Hippocampal formation (tissue), 2 donors: ENCODE data around the gene HLA-DMB.
"Not testable (repeated sequence)": the region's sequence is repeated elsewhere in the genome, so short reads cannot be mapped to it uniquely, and the experiment has no call there.

Experiments used
- DNase-seq, 2 donors: peaks; one replicate each; lab custom pipeline; 2025; lab: John Stamatoyannopoulos, UW

The HLA-DMB gene

GRCh38 chr6:32950010-32950409 lies 9.2 kb upstream of the HLA-DMB start:
- DNase-seq: no peak

- DNase-seq: no peak
Measured at GRCh38 chr6:32949113-32949512, 8.3 kb upstream of the HLA-DMB start.

GRCh38 chr6:32947552-32948465 lies 7.0 kb upstream of the HLA-DMB start:
- no peak for DNase-seq

GRCh38 chr6:32946893-32947292 lies 6.1 kb upstream of the HLA-DMB start:
- DNase-seq: no peak

GRCh38 chr6:32945953-32946352 lies 5.1 kb upstream of the HLA-DMB start:
- no peak for DNase-seq

GRCh38 chr6:32945108-32945760 lies 4.4 kb upstream of the HLA-DMB start:
- no peak for DNase-seq

GRCh38 chr6:32943864-32944649 lies 3.2 kb upstream of the HLA-DMB start:
- no peak for DNase-seq

GRCh38 chr6:32942555-32943123 lies 1.8 kb upstream of the HLA-DMB start:
- not testable (repeated sequence) for DNase-seq

- DNase-seq: no peak
Measured at GRCh38 chr6:32941214-32941768, 463 bp upstream of the HLA-DMB start.

- DNase-seq: no peak
Measured at GRCh38 chr6:32938494-32938893, 2.3 kb downstream of the HLA-DMB start.

- DNase-seq: peak; percentile 26 to 30
Measured at GRCh38 chr6:32937230-32937633, 3.6 kb downstream of the HLA-DMB start.

GRCh38 chr6:32936239-32937152 lies 4.3 kb downstream of the HLA-DMB start:
- DNase-seq: no peak

- DNase-seq: no peak
Measured at GRCh38 chr6:32935551-32936238, 5.1 kb downstream of the HLA-DMB start.

- DNase-seq: peak; percentile 47 to 59
Measured at GRCh38 chr6:32933661-32934085, 7.2 kb downstream of the HLA-DMB start.

- DNase-seq: no peak
Measured at GRCh38 chr6:32932132-32932868, 8.5 kb downstream of the HLA-DMB start.

- DNase-seq: no peak
Measured at GRCh38 chr6:32931211-32931610, 9.6 kb downstream of the HLA-DMB start.

GRCh38 chr6:32922083-32922482 lies 18.7 kb downstream of the HLA-DMB start:
- DNase-seq: no peak

GRCh38 chr6:32920715-32921114 lies 20.1 kb downstream of the HLA-DMB start:
- DNase-seq: no peak

- DNase-seq: no peak
Measured at GRCh38 chr6:32912951-32913350, 27.9 kb downstream of the HLA-DMB start.
